SK-N-SH (cell line): Measurements from ENCODE around the gene PLEKHM2. TPM values are rescaled to one million over a fixed set of nuclear protein-coding genes. Genes with fewer than 3 reads are reported as not detected.

Experiments used
- CTCF ChIA-PET: fragments of 300-600, 350-600 bp; formaldehyde crosslinking; extraction: SDS; loops from one replicate; lab custom pipeline; 2021; lab: Yijun Ruan, JAX
- POLR2A ChIA-PET: fragments of 350-600 bp; sonication (Branson Sonifier 250); formaldehyde crosslinking; extraction: SDS; loops from one replicate; lab custom pipeline; 2020; ENCODE audit warnings: antibody characterized with exemption, inconsistent platforms; lab: Yijun Ruan, JAX
- DNase-seq: peaks from one replicate; pipeline ENCODE4 v3.0.0; 2012
- H2AFZ ChIP-seq: fragments of 200-600 bp; sonication (generic); 2 replicates; pipeline ENCODE4 v1.8.1; 2016; ENCODE audit warnings: antibody characterized with exemption, mild to moderate bottlenecking, low read depth
- H3F3A ChIP-seq: fragments of 200-600 bp; sonication (generic); replicated peaks from 2 replicates; pipeline ENCODE3; 2016; ENCODE audit warnings: antibody characterized with exemption, mild to moderate bottlenecking; ENCODE audit not compliant: insufficient read depth
- H3K27ac ChIP-seq, 2 experiments: fragments of 200-500 bp in 1 of 2; fragments of 200-600 bp in 1 of 2; sonication (Bioruptor generic) in 1 of 2; sonication (generic), shearing (Covaris generic) in 1 of 2; 2 replicates each; pipeline versions ENCODE4 v1.5.1 to v1.6.1; 2014 to 2016; ENCODE audit warnings: low read depth in 2 of 2, inconsistent platforms in 1 of 2, low read length in 1 of 2, mild to moderate bottlenecking in 1 of 2, mixed read lengths in 1 of 2
- H3K27me3 ChIP-seq: fragments of 200-600 bp; sonication (generic), shearing (Covaris generic); 2 replicates; pipeline ENCODE4 v1.6.1; 2016; ENCODE audit warnings: mixed run types; ENCODE audit not compliant: insufficient read depth
- H3K36me3 ChIP-seq, 2 experiments: fragments of 200-500 bp in 1 of 2; fragments of 200-600 bp in 1 of 2; sonication (Bioruptor generic) in 1 of 2; sonication (generic) in 1 of 2; replicated peaks in 1 of 2; 2 replicates each; pipeline versions ENCODE3 to v1.5.1; 2014 to 2016; ENCODE audit warnings: low read length in 1 of 2, mild to moderate bottlenecking in 1 of 2; ENCODE audit not compliant: insufficient read depth in 2 of 2, control insufficient read depth in 1 of 2
- H3K4me1 ChIP-seq, 2 experiments: fragments of 200-500 bp in 1 of 2; fragments of 200-600 bp in 1 of 2; sonication (Bioruptor generic) in 1 of 2; sonication (generic), shearing (Covaris generic) in 1 of 2; 2 replicates each; pipeline versions ENCODE4 v1.5.1 to v1.6.1; 2014 to 2016; ENCODE audit warnings: low read depth in 1 of 2, low read length in 1 of 2, mixed run types in 1 of 2; ENCODE audit not compliant: insufficient read depth in 2 of 2, control insufficient read depth in 1 of 2
- H3K4me2 ChIP-seq: fragments of 200-600 bp; sonication (generic), shearing (Covaris generic); 2 replicates; pipeline ENCODE4 v1.6.1; 2017; ENCODE audit warnings: mixed run types
- H3K4me3 ChIP-seq, 2 experiments: fragments of 200-500 bp in 1 of 2; fragments of 200-600 bp in 1 of 2; sonication (Bioruptor generic) in 1 of 2; sonication (generic), shearing (Covaris generic) in 1 of 2; 2 replicates each; pipeline versions ENCODE4 v1.5.1 to v1.8.1; 2014 to 2016; ENCODE audit warnings: low read depth in 2 of 2, inconsistent platforms in 1 of 2, low read length in 1 of 2, mild to moderate bottlenecking in 1 of 2, mixed read lengths in 1 of 2, moderate library complexity in 1 of 2
- H3K79me2 ChIP-seq: fragments of 200-600 bp; sonication (generic); 2 replicates; pipeline ENCODE4 v1.8.1; 2017; ENCODE audit warnings: mild to moderate bottlenecking; ENCODE audit not compliant: insufficient read depth
- H3K9ac ChIP-seq: fragments of 200-600 bp; sonication (generic); 2 replicates; pipeline ENCODE4 v1.6.1; 2017; ENCODE audit warnings: mixed run types
- H3K9me2 ChIP-seq: fragments of 200-600 bp; sonication (generic); 2 replicates; pipeline ENCODE4 v1.6.1; 2017; ENCODE audit warnings: mixed run types
- H3K9me3 ChIP-seq: fragments of 200-600 bp; sonication (generic); 2 replicates; pipeline ENCODE4 v1.6.1; 2017; ENCODE audit warnings: mixed run types, mild to moderate bottlenecking, moderate library complexity
- H4K20me1 ChIP-seq: fragments of 200-600 bp; sonication (generic); 2 replicates; pipeline ENCODE4 v1.6.1; 2017; ENCODE audit warnings: mild to moderate bottlenecking, mixed run types; ENCODE audit not compliant: insufficient read depth
- CHD2 ChIP-seq: fragments of 150-350 bp; IDR thresholded peaks from 2 replicates; pipeline ENCODE4 v1.6.1; 2018; ENCODE audit warnings: low read length; ENCODE audit not compliant: partially characterized antibody
- ELF1 ChIP-seq: IDR thresholded peaks from 2 replicates; pipeline ENCODE4 v1.4.0; 2012
- EP300 ChIP-seq, 2 experiments: IDR thresholded peaks; 2 replicates each; pipeline versions ENCODE4 v1.4.0 to v1.6.1; 2012; ENCODE audit warnings: borderline replicate concordance in 1 of 2, low read depth in 1 of 2, low read length in 1 of 2
- FOXJ3 ChIP-seq: sonication (generic); formaldehyde crosslinking; IDR thresholded peaks from 2 replicates; pipeline ENCODE4 v1.5.1; 2020; ENCODE audit warnings: mild to moderate bottlenecking, missing genetic modification reagents
- FOXM1 ChIP-seq: IDR thresholded peaks from 2 replicates; pipeline ENCODE4 v1.4.0; 2012; ENCODE audit warnings: low read depth, mild to moderate bottlenecking
- GABPA ChIP-seq: IDR thresholded peaks from 2 replicates; pipeline ENCODE4 v1.4.0; 2012; ENCODE audit warnings: low read depth, mild to moderate bottlenecking
- MEF2A ChIP-seq: IDR thresholded peaks from 2 replicates; pipeline ENCODE4 v1.4.0; 2012; ENCODE audit warnings: low read depth, borderline replicate concordance
- NRF1 ChIP-seq: IDR thresholded peaks from 2 replicates; pipeline ENCODE4 v1.6.1; 2012; ENCODE audit warnings: low read depth, mild to moderate bottlenecking, low read length
- POLR2AphosphoS5 ChIP-seq: IDR thresholded peaks from 2 replicates; pipeline ENCODE4 v1.6.1; 2012; ENCODE audit warnings: low read depth, low read length
- RAD21 ChIP-seq: IDR thresholded peaks from 2 replicates; pipeline ENCODE4 v1.6.1; 2012; ENCODE audit warnings: mild to moderate bottlenecking, low read length
- RCOR1 ChIP-seq: fragments of 150-350 bp; IDR thresholded peaks from 2 replicates; pipeline ENCODE4 v1.6.1; 2017; ENCODE audit warnings: antibody characterized with exemption, low read length
- RFX5 ChIP-seq: IDR thresholded peaks from 2 replicates; pipeline ENCODE4 v1.6.1; 2012; ENCODE audit warnings: mild to moderate bottlenecking, improper control_type of control experiment, low read length
- RXRA ChIP-seq: IDR thresholded peaks from 2 replicates; pipeline ENCODE4 v1.4.0; 2012; ENCODE audit warnings: low read depth, mild to moderate bottlenecking, borderline replicate concordance
- SIN3A ChIP-seq: IDR thresholded peaks from 2 replicates; pipeline ENCODE4 v1.6.1; 2012; ENCODE audit warnings: low read depth, mild to moderate bottlenecking, low read length, moderate library complexity, borderline replicate concordance
- TCF12 ChIP-seq: IDR thresholded peaks from 2 replicates; pipeline ENCODE4 v1.4.0; 2012
- USF2 ChIP-seq: fragments of 150-350 bp; IDR thresholded peaks from 2 replicates; pipeline ENCODE4 v1.6.1; 2017; ENCODE audit warnings: antibody characterized with exemption, low read length, low read depth, borderline replicate concordance
- YY1 ChIP-seq: IDR thresholded peaks from 2 replicates; pipeline ENCODE4 v1.4.0; 2012; ENCODE audit warnings: low read depth, mild to moderate bottlenecking
- WGBS: methylation state at CpG from one replicate; pipeline ENCODE4 v1.1.6; 2017; ENCODE audit warnings: low lambda C conversion rate; 5-methylcytosine and 5-hydroxymethylcytosine counted together
- polyA plus RNA-seq, 3 experiments: library from polyadenylated mRNA; depleted of rRNA; stranded (reverse); fragments of >200 nt; gene quantifications; 2 replicates each; pipeline ENCODE4 v1.2.3, GENCODE V29; 2012
- TF ChIP-seq, protein P1 (sequence below): IDR thresholded peaks from 2 replicates; pipeline ENCODE4 v1.4.0; 2012; ENCODE audit warnings: low read depth, borderline replicate concordance

The PLEKHM2 gene
- polyA plus RNA-seq, 1 of the 3 experiments (the other 2 are of a cell fraction) = 38.9 TPM

DNA sequence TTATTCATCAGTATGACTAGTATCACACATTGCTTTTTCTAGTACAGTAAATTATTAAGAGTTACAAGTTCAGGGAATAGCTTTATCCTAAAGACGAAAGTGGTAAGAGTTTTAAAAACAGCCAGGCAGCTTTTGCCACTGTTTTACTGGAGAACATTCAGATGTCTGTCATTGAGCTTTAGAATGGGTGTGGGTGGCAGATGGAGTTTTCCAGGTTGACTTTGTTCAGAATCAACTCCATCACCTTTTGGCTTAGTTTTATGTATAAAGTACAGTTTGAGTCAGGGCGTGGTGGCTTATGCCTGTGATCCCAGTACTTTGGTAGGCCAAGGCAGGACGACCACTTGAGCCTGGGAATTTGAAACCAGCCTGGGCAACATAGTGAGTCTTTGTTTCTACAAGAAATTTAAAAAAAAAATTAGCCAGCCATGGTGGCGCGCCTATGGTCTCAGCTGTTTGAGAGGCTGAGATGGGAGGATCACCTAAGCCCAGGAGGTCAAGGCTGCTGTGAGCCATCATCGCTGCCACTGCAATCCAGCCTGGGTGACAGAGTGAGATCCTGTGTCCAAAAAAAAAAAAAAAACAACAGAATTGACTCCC, 29.9 kb upstream of the PLEKHM2 start (continued):
- TF ChIP-seq, protein P1, sequence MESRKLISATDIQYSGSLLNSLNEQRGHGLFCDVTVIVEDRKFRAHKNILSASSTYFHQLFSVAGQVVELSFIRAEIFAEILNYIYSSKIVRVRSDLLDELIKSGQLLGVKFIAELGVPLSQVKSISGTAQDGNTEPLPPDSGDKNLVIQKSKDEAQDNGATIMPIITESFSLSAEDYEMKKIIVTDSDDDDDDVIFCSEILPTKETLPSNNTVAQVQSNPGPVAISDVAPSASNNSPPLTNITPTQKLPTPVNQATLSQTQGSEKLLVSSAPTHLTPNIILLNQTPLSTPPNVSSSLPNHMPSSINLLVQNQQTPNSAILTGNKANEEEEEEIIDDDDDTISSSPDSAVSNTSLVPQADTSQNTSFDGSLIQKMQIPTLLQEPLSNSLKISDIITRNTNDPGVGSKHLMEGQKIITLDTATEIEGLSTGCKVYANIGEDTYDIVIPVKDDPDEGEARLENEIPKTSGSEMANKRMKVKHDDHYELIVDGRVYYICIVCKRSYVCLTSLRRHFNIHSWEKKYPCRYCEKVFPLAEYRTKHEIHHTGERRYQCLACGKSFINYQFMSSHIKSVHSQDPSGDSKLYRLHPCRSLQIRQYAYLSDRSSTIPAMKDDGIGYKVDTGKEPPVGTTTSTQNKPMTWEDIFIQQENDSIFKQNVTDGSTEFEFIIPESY = no peak

DNA sequence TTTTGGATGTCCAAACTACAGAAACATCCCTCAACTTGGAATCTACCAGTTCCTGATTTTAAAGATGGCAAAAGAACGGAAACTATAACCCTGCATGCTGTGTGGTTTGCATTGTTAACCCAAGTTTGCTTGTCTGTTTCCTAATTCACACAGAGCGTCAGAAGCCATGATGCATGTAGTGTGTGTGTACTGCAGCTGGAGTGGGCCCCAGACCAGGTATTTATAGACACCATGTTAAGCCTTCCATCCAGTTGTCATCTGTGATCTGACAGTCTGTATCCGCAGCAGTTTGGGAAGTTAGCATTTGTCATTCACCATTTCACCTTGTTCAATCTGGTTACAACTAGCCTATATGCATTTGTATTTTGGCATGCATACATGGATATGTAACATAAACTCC, 27.7 kb upstream of the PLEKHM2 start:
- Histone ChIP-seq H3K27me3 (no peaks in the 10 kb centered on the region), H3K9me3 (no peaks in the 10 kb centered on the region), H4K20me1 (no peaks in the 10 kb centered on the region), H3K4me3 (no peak overlapping the region), H3K4me1 (no peaks in the 10 kb centered on the region), H3K4me2 (no peak overlapping the region), H3K27ac (no peak overlapping the region), H3K9me2 (no peaks in the 10 kb centered on the region), H3F3A (peaks cover 5% of the 10 kb centered on the region), H3K79me2 (no peaks in the 10 kb centered on the region), H3K36me3 (peaks cover 49 to 64% of the 10 kb centered on the region in 2 experiments), H3K9ac (no peak overlapping the region), H2AFZ (no peak overlapping the region)
- 94% methylated on average over 3 of the region's 3 CpGs for WGBS
- DNase-seq = no peak
- TF ChIP-seq YY1 (no peak), RXRA (no peak), FOXM1 (no peak), SIN3A (no peak), RFX5 (no peak), NRF1 (no peak), GABPA (no peak), RAD21 (no peak), USF2 (no peak), RCOR1 (no peak), CHD2 (no peak), EP300 (IDR thresholded peaks at IDR 0.05; ENCODE audit: borderline replicate concordance in 1 of 2, low read depth in 1 of 2, low read length in 1 of 2) (no peak), POLR2AphosphoS5 (no peak), ELF1 (no peak), FOXJ3 (no peak), MEF2A (no peak), TCF12 (no peak)
- TF ChIP-seq, protein P1 = no peak
- CTCF ChIA-PET = interaction anchor here (1.2 kb wide), 1 partner anchor 84 kb away, joined by 3 read pairs; no protein-coding TSS in a partner anchor
- POLR2A ChIA-PET = no interaction called here
